GM18909 (cell line): Measurements from ENCODE around the gene SIX5.
"Not testable (repeated sequence)": the region's sequence is repeated elsewhere in the genome, so short reads cannot be mapped to it uniquely, and the experiment has no call there.

Source experiments
- ATAC-seq: cut with Tn5 transposase; IDR thresholded peaks from one replicate; pipeline ENCODE4 v1.9.1; 2021; ENCODE audit warnings: mild to moderate bottlenecking; ENCODE audit not compliant: unreplicated experiment, poor library complexity

SIX5 gene

GRCh38 chr19:45762870-45763631, 6.0 kb downstream of the SIX5 start:
- no peak for ATAC-seq

GRCh38 chr19:45761714-45762113, 7.3 kb downstream of the SIX5 start:
- no peak for ATAC-seq

- no peak for ATAC-seq
Measured at GRCh38 chr19:45758921-45759320, 10.1 kb downstream of the SIX5 start.

GRCh38 chr19:45757695-45758094, 11.4 kb downstream of the SIX5 start:
- no peak for ATAC-seq

- no peak for ATAC-seq
Measured at GRCh38 chr19:45754323-45754722, 14.7 kb downstream of the SIX5 start.

- no peak for ATAC-seq
Measured at GRCh38 chr19:45753548-45753947, 15.5 kb downstream of the SIX5 start.

- no peak for ATAC-seq
Measured at GRCh38 chr19:45752639-45753038, 16.4 kb downstream of the SIX5 start.

GRCh38 chr19:45751483-45751882, 17.6 kb downstream of the SIX5 start:
- ATAC-seq: not testable (repeated sequence)

- ATAC-seq: no peak
Measured at GRCh38 chr19:45747513-45747912, 21.5 kb downstream of the SIX5 start.

GRCh38 chr19:45746866-45747265, 22.2 kb downstream of the SIX5 start:
- ATAC-seq: no peak

GRCh38 chr19:45745606-45746005, 23.4 kb downstream of the SIX5 start:
- ATAC-seq: no peak

- ATAC-seq: no peak
Measured at GRCh38 chr19:45742969-45743368, 26.1 kb downstream of the SIX5 start.

- no peak for ATAC-seq
Measured at GRCh38 chr19:45739498-45740439, 29.3 kb downstream of the SIX5 start.

GRCh38 chr19:45733160-45733810, 35.8 kb downstream of the SIX5 start, which contains the start of gene MEIOSIN:
MEIOSIN (plus strand) TSS chr19:45733439; CDS start chr19:45735377, 1,938 bp downstream.
- ATAC-seq: no peak

- peak; percentile 90 for ATAC-seq
Measured at GRCh38 chr19:45730368-45731288, 38.4 kb downstream of the SIX5 start, which contains the start of gene FBXO46. FBXO46 (minus strand) TSS chr19:45730896; CDS start chr19:45713495, 17,401 bp downstream.

- ATAC-seq: no peak
Measured at GRCh38 chr19:45729800-45730290, 39.2 kb downstream of the SIX5 start.

- ATAC-seq: not testable (repeated sequence)
Measured at GRCh38 chr19:45728683-45729082, 40.4 kb downstream of the SIX5 start.

- ATAC-seq: not testable (repeated sequence)
Measured at GRCh38 chr19:45720065-45720464, 49.0 kb downstream of the SIX5 start.

GRCh38 chr19:45717983-45718650, 50.9 kb downstream of the SIX5 start:
- no peak for ATAC-seq
